ENCODE data around the gene DNAH6.

Gene DNAH6

DNA sequence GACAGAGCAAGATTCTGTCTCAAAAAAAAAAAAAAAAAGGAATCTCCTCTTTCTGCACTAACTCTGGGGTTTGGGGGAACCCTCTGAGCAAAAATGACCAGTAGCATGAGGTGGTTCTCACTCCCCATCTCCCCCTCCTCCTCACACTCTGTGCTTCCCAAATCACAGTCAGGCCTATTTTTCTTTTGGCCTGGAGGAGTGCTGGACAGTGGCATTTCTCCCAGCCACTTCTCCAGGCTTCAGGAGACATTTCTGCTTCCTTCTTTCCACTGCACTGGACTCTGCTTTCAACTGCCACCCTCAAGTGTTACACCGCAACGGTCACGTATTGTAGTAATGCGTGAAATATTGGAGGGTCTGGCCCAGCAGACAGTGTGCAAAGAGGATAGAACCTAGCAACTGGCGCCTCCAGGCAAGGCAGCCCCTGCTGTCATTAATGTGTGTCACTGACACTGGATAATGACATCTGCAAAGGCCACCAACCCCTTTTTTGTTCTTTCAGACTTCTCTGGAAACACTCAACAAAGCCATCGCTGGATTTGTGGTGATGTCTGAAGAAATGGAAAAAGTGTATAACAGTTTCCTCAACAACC, 295.6 kb downstream of the DNAH6 start:
- Histone ChIP-seq H3K9ac (ENCODE audit: low read length) (no peak overlapping the region), H3K79me2 (ENCODE audit: insufficient read depth, low read length) (no peaks in the 10 kb centered on the region), H3K4me3 (ENCODE audit: insufficient read depth, low read length, poor library complexity, severe bottlenecking) (no peak overlapping the region), H3K9me2 (replicated peaks; ENCODE audit: insufficient read depth, low read length) (no peaks in the 10 kb centered on the region), H3K36me3 (ENCODE audit: low read length) (no peaks in the 10 kb centered on the region), H3K4me2 (ENCODE audit: low read depth, low read length, poor library complexity, severe bottlenecking) (no peak overlapping the region), H4K20me1 (ENCODE audit: low read depth, low read length) (no peaks in the 10 kb centered on the region), H3F3A (ENCODE audit: insufficient read depth) (no peaks in the 10 kb centered on the region), H3K9me3 (ENCODE audit: insufficient read depth, low read length) (no peaks in the 10 kb centered on the region), H2AFZ (ENCODE audit: low read depth, low read length, severe bottlenecking) (no peak overlapping the region), H3K27me3 (ENCODE audit: low read length) (no peaks in the 10 kb centered on the region), H3K27ac (ENCODE audit: low read depth, low read length) (no peak overlapping the region)
- TF ChIP-seq EZH2phosphoT487 (conservative IDR thresholded peaks at IDR 0.05; ENCODE audit: low read length) = no peak
- TF ChIP-seq, protein P1, sequence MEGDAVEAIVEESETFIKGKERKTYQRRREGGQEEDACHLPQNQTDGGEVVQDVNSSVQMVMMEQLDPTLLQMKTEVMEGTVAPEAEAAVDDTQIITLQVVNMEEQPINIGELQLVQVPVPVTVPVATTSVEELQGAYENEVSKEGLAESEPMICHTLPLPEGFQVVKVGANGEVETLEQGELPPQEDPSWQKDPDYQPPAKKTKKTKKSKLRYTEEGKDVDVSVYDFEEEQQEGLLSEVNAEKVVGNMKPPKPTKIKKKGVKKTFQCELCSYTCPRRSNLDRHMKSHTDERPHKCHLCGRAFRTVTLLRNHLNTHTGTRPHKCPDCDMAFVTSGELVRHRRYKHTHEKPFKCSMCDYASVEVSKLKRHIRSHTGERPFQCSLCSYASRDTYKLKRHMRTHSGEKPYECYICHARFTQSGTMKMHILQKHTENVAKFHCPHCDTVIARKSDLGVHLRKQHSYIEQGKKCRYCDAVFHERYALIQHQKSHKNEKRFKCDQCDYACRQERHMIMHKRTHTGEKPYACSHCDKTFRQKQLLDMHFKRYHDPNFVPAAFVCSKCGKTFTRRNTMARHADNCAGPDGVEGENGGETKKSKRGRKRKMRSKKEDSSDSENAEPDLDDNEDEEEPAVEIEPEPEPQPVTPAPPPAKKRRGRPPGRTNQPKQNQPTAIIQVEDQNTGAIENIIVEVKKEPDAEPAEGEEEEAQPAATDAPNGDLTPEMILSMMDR (IDR thresholded peaks at IDR 0.05; ENCODE audit: insufficient read depth, low read length, poor library complexity, severe bottlenecking) = no peak

GRCh38 chr2:84815146-84815545, 298.8 kb downstream of the DNAH6 start:
- Histone ChIP-seq H3K27ac (ENCODE audit: low read depth, low read length) (no peak overlapping the region), H3K9me3 (ENCODE audit: insufficient read depth, low read length) (no peaks in the 10 kb centered on the region), H3K4me3 (ENCODE audit: insufficient read depth, low read length, poor library complexity, severe bottlenecking) (no peak overlapping the region), H3K27me3 (ENCODE audit: low read length) (no peaks in the 10 kb centered on the region), H3K9ac (ENCODE audit: low read length) (no peak overlapping the region), H3K9me2 (replicated peaks; ENCODE audit: insufficient read depth, low read length) (no peaks in the 10 kb centered on the region), H3K79me2 (ENCODE audit: insufficient read depth, low read length) (no peaks in the 10 kb centered on the region), H3K36me3 (ENCODE audit: low read length) (no peaks in the 10 kb centered on the region), H4K20me1 (ENCODE audit: low read depth, low read length) (no peaks in the 10 kb centered on the region), H3F3A (ENCODE audit: insufficient read depth) (no peaks in the 10 kb centered on the region), H3K4me2 (ENCODE audit: low read depth, low read length, poor library complexity, severe bottlenecking) (no peak overlapping the region), H2AFZ (ENCODE audit: low read depth, low read length, severe bottlenecking) (no peak overlapping the region)
- TF ChIP-seq, protein P1 (IDR thresholded peaks at IDR 0.05; ENCODE audit: insufficient read depth, low read length, poor library complexity, severe bottlenecking) = no peak
- no peak for TF ChIP-seq EZH2phosphoT487 (conservative IDR thresholded peaks at IDR 0.05; ENCODE audit: low read length)

DNA sequence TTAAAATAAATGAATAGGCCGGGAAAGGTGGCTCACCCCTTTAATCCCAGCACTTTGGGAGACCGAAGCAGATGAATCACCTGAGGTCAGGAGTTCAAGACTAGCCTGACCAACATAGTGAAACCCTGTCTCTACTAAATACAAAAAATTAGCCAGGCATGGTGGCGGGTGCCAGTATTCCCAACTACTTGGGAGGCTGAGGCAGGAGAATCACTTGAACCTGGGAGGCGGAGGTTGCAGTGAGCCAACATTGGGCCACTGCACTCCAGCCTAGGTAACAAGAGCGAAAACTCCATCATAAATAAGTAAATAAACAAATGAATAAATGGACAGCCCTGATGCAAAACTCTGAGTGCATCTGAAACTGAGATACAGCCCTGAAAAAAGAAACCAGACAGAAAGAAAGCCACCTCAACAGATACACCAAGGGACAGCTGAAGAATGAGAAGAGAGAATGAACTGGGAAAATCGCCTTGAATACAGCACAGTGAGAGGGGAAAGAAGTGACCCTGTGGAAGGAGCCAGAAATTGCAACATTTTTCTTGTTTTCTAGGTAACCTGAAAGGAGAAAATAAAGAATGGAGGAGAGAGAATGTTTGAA, 300.2 kb downstream of the DNAH6 start:
- Histone ChIP-seq H3K9me3 (ENCODE audit: insufficient read depth, low read length) (no peaks in the 10 kb centered on the region), H3K27me3 (ENCODE audit: low read length) (no peaks in the 10 kb centered on the region), H4K20me1 (ENCODE audit: low read depth, low read length) (no peaks in the 10 kb centered on the region), H3K4me3 (ENCODE audit: insufficient read depth, low read length, poor library complexity, severe bottlenecking) (no peak overlapping the region), H3K79me2 (ENCODE audit: insufficient read depth, low read length) (no peaks in the 10 kb centered on the region), H3K36me3 (ENCODE audit: low read length) (no peaks in the 10 kb centered on the region), H3K9ac (ENCODE audit: low read length) (no peak overlapping the region), H3F3A (ENCODE audit: insufficient read depth) (no peaks in the 10 kb centered on the region), H3K4me2 (ENCODE audit: low read depth, low read length, poor library complexity, severe bottlenecking) (no peak overlapping the region), H2AFZ (ENCODE audit: low read depth, low read length, severe bottlenecking) (no peak overlapping the region), H3K27ac (ENCODE audit: low read depth, low read length) (no peak overlapping the region), H3K9me2 (replicated peaks; ENCODE audit: insufficient read depth, low read length) (no peaks in the 10 kb centered on the region)
- TF ChIP-seq EZH2phosphoT487 (conservative IDR thresholded peaks at IDR 0.05; ENCODE audit: low read length) = no peak
- TF ChIP-seq, protein P1 (IDR thresholded peaks at IDR 0.05; ENCODE audit: insufficient read depth, low read length, poor library complexity, severe bottlenecking) = no peak
